DMS79 (cell line): ENCODE measurements around the gene TNFAIP6.
"Not testable (repeated sequence)": the region's sequence is repeated elsewhere in the genome, so short reads cannot be mapped to it uniquely, and the experiment has no call there.

Experiments used
- DNase-seq: peaks from one replicate; lab custom pipeline; 2025; lab: John Stamatoyannopoulos, UW

TNFAIP6 gene

DNA sequence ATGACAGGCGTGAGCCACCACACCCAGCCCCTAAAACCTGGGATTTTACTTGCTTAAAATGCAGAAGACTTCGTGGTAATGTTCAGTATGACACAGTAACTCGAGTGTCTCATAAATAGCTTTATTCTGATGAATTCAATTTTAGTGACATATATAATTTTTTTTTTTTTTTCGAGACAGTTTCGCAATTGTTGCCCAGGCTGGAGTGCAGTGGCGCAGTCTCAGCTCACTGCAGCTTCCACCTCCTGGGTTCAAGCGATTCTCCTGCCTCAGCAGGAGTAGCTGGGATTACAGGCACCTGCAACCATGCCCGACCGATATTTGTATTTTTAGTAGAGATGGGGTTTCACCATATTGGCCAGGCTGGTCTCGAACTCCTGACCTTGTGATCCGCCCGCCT, 64.3 kb downstream of the TNFAIP6 start:
- DNase-seq: not testable (repeated sequence)

DNA sequence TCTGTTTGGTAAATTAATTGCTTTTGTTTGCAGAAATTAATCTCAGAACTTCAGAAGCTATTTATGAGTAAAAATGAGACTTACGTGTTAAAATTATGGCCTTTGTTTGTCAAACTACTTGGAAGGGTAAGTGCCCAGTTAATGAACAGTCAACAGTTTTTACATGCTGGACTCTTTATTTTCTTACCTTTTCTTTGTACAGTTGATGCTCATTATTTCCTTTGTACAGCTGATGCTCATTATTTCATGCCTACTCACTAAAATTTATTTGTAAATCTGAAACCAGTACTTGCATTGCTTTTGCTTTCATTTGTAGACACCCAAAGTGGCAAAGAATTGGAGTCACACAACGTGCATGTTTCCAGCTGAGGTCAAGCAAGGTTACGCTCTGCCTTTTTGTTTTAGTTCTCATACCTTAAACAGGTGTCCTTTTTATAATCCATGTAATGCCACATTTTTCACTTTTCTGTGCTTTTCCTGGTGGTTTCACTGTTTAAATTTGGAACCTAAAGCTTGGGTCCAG, 65.6 kb downstream of the TNFAIP6 start:
- no peak for DNase-seq

DNA sequence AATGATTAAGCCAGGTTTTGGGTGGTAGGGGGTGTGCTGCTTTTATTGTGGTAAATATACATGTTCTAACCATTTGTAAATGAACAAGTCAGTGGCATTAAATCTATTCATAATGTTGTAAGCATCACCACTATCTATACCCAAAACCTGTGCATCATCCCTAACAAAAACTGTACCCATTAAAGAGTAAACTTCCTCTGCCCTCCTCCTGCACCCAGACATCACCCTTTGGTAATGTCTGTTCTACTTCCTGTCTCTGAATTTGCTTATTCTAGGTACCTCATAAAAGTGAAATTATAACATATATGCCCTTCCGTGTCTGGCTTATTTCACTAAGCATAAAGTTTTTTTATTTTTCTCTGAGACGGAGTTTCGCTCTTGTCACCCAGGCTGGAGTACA, 66.4 kb downstream of the TNFAIP6 start:
- DNase-seq: no peak
